GM12873 (cell line): Measurements from ENCODE around the gene VWA8.

Source experiments
- TF ChIP-seq, protein P1 (sequence below): IDR thresholded peaks from 2 replicates; pipeline ENCODE4 v1.5.1; 2012; ENCODE audit warnings: low read depth, mild to moderate bottlenecking, moderate library complexity, low read length, control low read depth; ENCODE audit not compliant: insufficient read depth; ENCODE audit errors: missing control alignments

VWA8 gene

DNA sequence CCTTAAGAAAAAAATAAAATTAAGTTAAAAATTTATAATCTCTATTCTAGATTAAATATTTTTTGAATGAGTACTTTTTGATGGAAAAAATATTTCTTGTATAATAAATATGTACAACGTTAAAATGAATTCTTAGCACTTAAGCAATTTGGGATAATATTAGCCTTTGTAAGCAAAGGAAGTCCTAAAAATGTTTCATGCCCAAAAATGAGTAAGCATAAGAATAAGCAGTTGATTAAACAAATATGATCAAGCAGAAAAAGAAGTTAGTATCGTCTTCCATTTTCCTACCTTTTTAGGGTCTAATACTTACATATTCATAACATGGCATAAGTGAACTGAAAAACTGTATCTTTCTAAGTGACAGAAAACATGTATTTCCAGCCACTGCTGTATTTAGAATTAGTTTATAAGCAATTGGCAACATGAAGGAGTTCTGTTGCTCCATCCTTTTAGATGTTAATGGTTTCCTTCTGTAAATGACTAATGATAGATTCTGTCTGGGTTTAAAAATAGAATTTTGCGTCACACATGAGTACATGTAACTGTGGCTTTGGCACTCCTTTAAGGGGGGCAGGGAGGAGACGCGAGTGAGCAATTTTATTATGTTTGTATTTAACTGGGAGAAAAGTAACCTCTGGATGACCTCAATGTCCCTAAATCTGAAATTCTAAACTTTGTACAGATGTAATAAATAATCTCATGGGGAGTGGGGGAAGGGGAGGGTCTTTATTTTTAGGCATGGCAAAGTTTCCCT is 266.2 kb downstream of the VWA8 start:
- TF ChIP-seq, protein P1, sequence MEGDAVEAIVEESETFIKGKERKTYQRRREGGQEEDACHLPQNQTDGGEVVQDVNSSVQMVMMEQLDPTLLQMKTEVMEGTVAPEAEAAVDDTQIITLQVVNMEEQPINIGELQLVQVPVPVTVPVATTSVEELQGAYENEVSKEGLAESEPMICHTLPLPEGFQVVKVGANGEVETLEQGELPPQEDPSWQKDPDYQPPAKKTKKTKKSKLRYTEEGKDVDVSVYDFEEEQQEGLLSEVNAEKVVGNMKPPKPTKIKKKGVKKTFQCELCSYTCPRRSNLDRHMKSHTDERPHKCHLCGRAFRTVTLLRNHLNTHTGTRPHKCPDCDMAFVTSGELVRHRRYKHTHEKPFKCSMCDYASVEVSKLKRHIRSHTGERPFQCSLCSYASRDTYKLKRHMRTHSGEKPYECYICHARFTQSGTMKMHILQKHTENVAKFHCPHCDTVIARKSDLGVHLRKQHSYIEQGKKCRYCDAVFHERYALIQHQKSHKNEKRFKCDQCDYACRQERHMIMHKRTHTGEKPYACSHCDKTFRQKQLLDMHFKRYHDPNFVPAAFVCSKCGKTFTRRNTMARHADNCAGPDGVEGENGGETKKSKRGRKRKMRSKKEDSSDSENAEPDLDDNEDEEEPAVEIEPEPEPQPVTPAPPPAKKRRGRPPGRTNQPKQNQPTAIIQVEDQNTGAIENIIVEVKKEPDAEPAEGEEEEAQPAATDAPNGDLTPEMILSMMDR, result no peak

DNA sequence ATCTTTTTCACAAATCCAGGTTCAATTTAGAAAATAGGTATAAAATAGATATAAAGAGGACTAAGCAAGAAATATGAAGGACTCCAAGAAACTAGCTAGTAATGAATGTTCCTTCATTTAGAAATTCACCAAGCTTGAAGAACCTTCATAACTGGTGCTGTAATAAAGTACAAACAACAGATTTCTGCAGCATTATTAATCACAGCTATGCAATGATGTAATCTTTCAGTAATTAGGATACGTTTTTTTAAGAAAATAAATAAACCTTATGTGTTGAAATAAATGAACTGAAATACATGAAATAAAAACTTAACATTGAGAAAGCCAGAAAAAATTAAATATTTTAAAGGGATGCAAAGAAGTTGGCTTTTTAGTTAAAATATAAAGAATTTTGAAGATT is 267.5 kb downstream of the VWA8 start:
- TF ChIP-seq, protein P1, result no peak

DNA sequence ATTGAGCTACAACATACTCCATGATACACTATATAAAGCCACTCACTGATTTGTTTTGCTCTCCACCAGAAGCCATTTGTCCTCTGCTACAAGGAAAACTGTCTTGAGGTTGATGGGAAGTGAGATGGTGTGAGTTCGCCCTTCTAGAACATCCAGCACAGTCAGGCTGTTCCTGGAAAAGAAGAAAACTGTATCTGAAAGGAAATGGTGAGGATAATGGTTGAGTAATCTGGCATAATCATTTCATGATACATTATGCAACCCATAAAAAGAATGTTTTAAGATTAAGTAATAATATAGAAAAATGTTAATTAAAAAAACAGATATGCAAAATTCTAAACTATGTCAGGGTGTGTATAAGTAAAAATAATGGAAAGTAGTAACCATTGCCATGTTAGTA is 269.6 kb downstream of the VWA8 start:
- TF ChIP-seq, protein P1, result no peak

DNA sequence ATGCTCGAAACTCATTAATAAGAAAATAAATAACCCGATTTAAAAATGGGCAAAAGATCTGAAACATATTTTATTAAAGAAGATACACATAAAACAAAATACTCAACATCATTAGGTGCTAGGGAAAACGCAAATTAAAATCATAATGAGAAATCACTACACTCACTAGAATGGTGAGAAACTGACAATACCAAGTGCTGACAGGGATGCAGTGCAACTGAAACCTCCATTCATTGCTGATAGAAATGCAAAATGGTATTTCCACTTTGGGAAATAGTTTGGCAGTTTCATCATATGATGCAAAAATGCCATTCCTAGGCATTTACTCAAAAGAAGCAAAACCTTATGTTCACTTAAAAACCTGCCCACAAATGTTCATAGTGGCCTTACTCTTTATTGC is 278.1 kb downstream of the VWA8 start:
- TF ChIP-seq, protein P1, result no peak

DNA sequence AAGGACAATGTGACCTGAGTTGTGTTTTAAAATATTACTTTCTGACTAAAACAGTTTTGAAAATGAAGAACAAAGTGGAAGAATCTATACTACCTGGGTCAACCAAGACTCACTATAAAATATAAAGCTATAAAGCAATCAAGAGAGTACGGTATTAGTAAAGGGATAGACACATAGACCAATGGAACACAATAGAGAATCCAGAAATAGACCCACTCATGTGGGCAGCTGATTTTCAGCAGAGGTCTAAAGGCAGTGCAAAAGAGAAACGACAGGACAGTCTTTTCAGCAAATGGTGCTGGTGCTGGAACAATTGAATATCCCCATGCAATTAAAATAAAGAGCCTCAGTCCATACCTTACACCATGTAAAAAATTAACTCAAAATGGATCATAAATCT is 278.9 kb downstream of the VWA8 start:
- TF ChIP-seq, protein P1, result no peak

DNA sequence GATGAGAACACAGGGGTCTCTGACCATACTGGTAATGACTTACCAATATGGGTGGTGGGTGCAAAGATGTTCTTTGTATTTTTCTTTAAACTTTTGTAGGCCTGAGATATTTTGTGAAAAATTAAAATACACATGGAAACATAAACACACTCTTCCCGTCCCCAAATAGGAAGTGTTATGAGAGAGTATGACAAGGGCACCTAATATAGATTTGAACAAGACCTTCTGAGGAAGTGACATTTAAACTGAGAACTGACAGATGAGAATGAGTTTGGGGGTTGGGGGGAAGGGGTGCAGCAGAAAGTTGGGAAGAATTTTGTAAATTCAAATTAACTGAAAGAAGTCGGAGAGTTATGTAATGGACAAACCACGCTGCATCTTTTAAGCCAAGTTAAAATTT is 279.3 kb downstream of the VWA8 start:
- TF ChIP-seq, protein P1, result no peak

DNA sequence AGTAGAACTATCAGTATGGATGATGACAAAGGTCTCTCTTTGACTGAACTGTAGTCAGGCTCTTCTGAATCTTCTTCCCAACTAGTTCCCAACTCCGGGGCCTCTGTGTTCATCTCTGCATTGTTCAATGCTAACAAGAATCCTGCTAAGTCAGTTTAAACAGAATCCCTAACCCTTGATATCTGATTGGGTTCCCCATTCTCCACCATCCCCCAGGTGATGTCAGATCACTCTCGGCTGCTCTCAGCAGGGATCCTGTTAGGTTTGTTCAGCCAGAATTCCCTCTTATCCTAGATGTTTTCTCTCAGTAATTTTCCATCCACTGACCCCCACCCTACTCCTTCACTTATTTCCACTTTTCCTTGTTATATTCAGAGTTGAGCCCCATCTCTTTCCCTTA is 280.0 kb downstream of the VWA8 start:
- TF ChIP-seq, protein P1, result no peak
